ENCODE data around the gene NEK10.

DNA sequence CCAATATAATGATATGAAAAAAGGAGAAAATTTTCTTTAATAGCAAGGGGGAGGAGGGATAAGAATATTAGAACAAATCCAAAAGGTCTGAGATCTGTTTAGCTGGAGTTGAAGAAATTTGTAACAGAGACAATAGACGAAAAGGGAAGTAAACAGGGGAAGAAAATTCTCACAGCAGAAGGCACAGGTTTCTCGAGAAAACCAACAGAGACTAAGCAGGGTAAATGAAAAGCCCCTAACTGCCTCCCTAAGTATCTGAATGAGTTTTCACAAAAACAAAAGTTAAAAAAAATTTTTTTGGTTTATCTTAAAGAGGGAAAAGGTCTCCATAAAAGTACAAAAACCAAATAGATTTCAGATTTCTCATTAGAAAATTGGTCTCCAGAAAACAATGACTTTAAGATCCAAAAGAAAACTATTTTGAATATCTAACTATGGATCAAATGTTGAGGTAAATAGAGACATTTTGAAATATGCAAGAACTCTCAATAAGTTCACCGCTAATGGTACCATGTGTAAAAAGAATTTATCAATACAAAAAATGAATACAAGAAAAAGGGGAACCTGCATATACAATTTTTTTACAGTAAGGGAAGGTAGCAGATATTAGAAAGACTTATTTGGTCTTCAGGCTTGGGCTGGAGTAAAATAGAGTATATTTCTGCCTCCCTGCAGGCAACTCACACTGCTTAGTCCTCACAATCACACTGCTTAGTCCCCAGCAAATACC lies 23.9 kb upstream of the NEK10 start:
- no peak for TF ChIP-seq CTCF (IDR thresholded peaks at IDR 0.05 in 2 of 3, conservative IDR thresholded peaks at IDR 0.05 in 1 of 3; ENCODE audit: borderline replicate concordance in 1 of 3, insufficient read depth in 1 of 3, low read depth in 2 of 3, low read length in 2 of 3)
- no peak for TF ChIP-seq POLR2A (IDR thresholded peaks at IDR 0.05; ENCODE audit: borderline replicate concordance, extremely low read depth, insufficient read depth, insufficient read length)
- TF ChIP-seq YY1 (IDR thresholded peaks at IDR 0.05; ENCODE audit: extremely low read depth, insufficient replicate concordance, low read depth, low read length) = no peak
- no peak for TF ChIP-seq RAD21 (IDR thresholded peaks at IDR 0.05; ENCODE audit: low read depth)
- TF ChIP-seq, protein P1, sequence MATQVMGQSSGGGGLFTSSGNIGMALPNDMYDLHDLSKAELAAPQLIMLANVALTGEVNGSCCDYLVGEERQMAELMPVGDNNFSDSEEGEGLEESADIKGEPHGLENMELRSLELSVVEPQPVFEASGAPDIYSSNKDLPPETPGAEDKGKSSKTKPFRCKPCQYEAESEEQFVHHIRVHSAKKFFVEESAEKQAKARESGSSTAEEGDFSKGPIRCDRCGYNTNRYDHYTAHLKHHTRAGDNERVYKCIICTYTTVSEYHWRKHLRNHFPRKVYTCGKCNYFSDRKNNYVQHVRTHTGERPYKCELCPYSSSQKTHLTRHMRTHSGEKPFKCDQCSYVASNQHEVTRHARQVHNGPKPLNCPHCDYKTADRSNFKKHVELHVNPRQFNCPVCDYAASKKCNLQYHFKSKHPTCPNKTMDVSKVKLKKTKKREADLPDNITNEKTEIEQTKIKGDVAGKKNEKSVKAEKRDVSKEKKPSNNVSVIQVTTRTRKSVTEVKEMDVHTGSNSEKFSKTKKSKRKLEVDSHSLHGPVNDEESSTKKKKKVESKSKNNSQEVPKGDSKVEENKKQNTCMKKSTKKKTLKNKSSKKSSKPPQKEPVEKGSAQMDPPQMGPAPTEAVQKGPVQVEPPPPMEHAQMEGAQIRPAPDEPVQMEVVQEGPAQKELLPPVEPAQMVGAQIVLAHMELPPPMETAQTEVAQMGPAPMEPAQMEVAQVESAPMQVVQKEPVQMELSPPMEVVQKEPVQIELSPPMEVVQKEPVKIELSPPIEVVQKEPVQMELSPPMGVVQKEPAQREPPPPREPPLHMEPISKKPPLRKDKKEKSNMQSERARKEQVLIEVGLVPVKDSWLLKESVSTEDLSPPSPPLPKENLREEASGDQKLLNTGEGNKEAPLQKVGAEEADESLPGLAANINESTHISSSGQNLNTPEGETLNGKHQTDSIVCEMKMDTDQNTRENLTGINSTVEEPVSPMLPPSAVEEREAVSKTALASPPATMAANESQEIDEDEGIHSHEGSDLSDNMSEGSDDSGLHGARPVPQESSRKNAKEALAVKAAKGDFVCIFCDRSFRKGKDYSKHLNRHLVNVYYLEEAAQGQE (IDR thresholded peaks at IDR 0.05; ENCODE audit: low read depth) = no peak
- TF ChIP-seq EGR1 (IDR thresholded peaks at IDR 0.05; ENCODE audit: low read depth) = no peak
- no peak for TF ChIP-seq ELF1 (IDR thresholded peaks at IDR 0.05; ENCODE audit: borderline replicate concordance, low read depth)
- no peak for TF ChIP-seq POLR2AphosphoS5 (IDR thresholded peaks at IDR 0.05; ENCODE audit: low read depth, low read length)
- no peak for TF ChIP-seq EZH2 (IDR thresholded peaks at IDR 0.05)
